GM18907 (cell line): ENCODE results near the gene CHCHD6.

ENCODE experiments used
- ATAC-seq: cut with Tn5 transposase; IDR thresholded peaks from one replicate; pipeline ENCODE4 v1.9.1; 2021; ENCODE audit warnings: mild to moderate bottlenecking, moderate library complexity; ENCODE audit not compliant: unreplicated experiment

Gene CHCHD6

GRCh38 chr3:126854666-126855065, 150.6 kb downstream of the CHCHD6 start:
- no peak for ATAC-seq

GRCh38 chr3:126855374-126855773, 151.3 kb downstream of the CHCHD6 start:
- no peak for ATAC-seq

- ATAC-seq: no peak
Measured at GRCh38 chr3:126857928-126858327, 153.9 kb downstream of the CHCHD6 start.

GRCh38 chr3:126858401-126858800, 154.4 kb downstream of the CHCHD6 start:
- no peak for ATAC-seq

- ATAC-seq: no peak
Measured at GRCh38 chr3:126858887-126859286, 154.8 kb downstream of the CHCHD6 start.

- ATAC-seq: no peak
Measured at GRCh38 chr3:126859415-126860246, 155.6 kb downstream of the CHCHD6 start.

GRCh38 chr3:126865736-126866135, 161.7 kb downstream of the CHCHD6 start:
- ATAC-seq: no peak

GRCh38 chr3:126866175-126866759, 162.2 kb downstream of the CHCHD6 start:
- no peak for ATAC-seq

- ATAC-seq: no peak
Measured at GRCh38 chr3:126867190-126867862, 163.3 kb downstream of the CHCHD6 start.

- ATAC-seq: no peak
Measured at GRCh38 chr3:126867863-126868200, 163.8 kb downstream of the CHCHD6 start.

GRCh38 chr3:126870608-126871210, 166.7 kb downstream of the CHCHD6 start:
- ATAC-seq: no peak

GRCh38 chr3:126872701-126873342, 168.8 kb downstream of the CHCHD6 start:
- ATAC-seq: no peak

- ATAC-seq: no peak
Measured at GRCh38 chr3:126873416-126873815, 169.4 kb downstream of the CHCHD6 start.

- ATAC-seq: no peak
Measured at GRCh38 chr3:126878664-126879063, 174.6 kb downstream of the CHCHD6 start.

GRCh38 chr3:126880901-126881300, 176.9 kb downstream of the CHCHD6 start:
- no peak for ATAC-seq

- ATAC-seq: no peak
Measured at GRCh38 chr3:126881861-126882260, 177.8 kb downstream of the CHCHD6 start.

GRCh38 chr3:126883241-126883640, 179.2 kb downstream of the CHCHD6 start:
- no peak for ATAC-seq

- no peak for ATAC-seq
Measured at GRCh38 chr3:126885425-126885824, 181.4 kb downstream of the CHCHD6 start.

- ATAC-seq: no peak
Measured at GRCh38 chr3:126886217-126886616, 182.2 kb downstream of the CHCHD6 start.

GRCh38 chr3:126887686-126888085, 183.6 kb downstream of the CHCHD6 start:
- no peak for ATAC-seq

- no peak for ATAC-seq
Measured at GRCh38 chr3:126888186-126888760, 184.2 kb downstream of the CHCHD6 start.
